ENCODE data around the gene COL15A1.

The COL15A1 gene

DNA sequence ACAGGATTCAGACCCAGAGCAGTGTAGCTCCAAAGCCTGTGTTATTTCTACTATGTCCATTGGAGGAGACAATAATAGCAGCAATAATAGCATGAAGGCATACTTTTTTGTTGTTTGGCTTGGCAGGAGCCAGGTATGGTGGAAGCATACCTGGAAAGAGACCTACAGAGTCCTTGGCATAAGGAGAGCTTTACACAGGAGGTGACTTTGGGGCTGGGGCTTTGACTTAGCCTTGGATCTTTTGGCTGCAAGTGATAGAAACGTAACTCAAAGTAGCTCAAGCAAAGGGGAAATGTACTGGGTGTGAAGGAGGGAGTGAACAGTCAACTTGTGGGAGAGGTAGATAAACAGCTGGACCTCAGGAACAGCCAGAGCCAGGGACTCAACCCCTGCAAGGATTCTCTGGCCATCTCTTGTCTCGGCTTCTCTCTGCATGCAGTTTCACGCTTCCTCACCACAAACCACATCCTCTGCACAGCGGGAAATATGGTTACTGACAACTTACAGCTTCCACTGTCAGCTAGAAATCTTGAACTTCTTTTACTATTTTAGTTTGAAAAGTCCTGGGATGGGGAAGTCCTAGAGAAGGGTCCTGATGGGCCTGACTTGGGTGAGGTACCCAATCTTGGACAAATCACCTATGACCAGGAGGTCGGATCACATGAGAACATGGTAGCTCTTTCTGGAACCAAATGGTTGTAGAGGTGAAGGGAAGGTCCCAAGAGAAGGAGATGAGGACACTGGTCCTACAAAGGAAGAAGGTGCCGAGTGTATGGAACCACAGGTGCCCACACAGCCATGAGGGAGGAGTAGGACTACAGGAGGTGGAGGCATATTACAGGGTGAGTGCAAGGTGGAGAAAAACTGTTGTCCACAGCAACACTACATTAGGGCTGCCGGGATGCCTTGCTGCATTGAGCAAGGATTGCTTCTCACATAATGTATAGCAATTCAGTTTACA is 114.2 kb downstream of the COL15A1 start:
- peak; percentile 98 for DNase-seq (ENCODE audit: low read depth)

DNA sequence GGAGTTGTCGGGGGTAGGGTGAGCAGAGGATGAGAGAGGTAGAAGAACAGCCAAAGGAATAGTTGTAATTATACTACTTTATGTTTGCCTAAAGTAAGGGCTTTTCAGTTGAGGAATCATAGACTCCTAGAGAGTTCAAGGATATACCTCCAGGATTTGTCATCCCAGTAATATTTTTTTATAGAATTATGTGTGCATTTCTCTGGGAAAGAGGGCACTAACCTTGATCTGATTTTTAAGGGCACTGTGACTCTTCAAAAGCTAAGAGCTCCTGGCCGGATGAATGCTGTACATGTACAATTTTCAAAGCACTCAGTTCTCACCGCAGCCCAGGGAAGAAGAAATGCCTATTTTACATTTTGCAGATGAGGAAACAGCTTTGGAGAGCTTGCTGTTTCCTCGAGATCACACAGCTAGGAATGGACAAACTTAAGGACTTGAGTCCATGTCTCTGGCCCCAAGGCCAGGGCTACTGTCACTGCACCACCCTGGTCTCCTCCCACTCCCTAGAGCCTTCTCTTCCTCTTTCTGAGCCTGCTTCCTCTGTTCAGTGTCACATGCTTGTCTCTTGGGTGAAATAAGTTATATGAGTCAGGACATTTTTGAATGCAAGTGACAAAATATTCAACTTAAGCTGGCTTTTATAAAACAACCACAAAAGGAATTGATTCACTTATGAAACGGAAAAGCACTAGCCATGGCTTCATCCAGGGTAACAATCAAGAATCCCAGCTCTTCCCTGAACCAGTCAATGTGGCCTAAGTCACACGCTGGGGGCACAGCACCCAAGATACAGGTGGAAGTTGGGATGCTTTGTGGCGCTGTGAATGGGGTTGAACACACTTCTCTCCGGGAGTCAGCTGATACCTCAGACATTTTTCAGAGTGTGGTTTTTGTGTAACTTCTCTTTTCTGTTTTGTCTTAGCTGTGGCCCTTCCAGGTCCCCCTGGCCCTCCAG is 115.5 kb downstream of the COL15A1 start:
- DNase-seq (ENCODE audit: low read depth) = peak; percentile 66

- no peak for DNase-seq (ENCODE audit: low read depth)
Observed at GRCh38 chr9:99060621-99061020, 116.9 kb downstream of the COL15A1 start.

GRCh38 chr9:99062549-99062948 is 118.8 kb downstream of the COL15A1 start:
- DNase-seq (ENCODE audit: low read depth) = no peak

DNA sequence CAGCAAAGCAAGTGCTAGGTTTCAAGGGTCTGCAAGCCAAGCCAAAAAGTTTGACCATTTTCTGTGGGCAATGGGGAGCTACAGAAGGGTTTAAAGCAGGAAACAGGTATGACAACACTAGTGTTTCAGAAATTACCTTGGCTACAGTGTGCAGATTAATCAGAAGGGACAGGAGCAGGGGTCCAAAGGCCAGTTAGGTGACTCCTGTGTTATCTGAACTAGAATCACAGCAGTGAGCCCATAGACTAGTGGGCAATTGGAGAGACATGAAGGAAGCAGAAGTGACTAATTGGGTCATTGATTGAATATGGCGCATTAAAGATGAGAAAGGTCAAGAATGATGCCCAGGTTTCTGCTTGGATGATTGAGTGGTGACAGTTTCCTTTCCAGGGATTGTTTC is 119.8 kb downstream of the COL15A1 start:
- no peak for DNase-seq (ENCODE audit: low read depth)

DNA sequence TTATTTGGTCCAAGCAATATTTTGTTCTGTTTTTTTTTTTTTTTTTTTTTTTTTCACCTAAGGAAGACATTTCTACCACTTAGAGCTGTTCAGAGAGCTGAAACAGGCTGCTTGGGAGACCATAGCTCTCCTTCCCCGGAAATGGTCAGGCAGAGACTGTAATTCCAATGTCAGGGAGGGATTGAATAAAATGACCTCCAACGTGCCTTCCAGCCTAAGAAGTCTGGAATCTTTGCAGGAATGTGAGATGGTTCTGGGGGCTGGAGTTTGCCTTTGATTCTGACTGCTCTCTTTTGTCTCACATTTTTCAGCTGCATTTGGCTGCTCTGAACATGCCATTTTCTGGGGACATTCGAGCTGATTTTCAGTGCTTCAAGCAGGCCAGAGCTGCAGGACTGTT is 122.9 kb downstream of the COL15A1 start:
- no peak for DNase-seq (ENCODE audit: low read depth)

DNA sequence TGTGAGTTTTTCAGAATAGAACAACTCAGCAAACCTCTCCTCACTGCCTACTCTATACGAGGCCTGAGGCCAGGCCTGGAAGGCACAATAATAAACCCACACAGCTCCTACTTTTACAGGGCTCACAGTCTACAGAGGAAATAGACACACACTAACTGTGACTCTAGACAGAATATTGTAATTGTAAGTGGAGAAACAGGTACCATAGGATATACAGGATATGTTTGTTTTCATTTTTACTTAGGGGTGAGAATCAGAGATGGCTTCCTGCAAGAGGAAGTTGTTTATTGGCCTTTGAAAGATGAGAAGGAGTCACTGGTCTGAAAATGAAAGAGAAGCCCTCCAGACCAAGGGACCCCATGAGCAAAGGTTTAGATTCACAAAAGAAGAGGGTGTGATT is 125.4 kb downstream of the COL15A1 start:
- no peak for DNase-seq (ENCODE audit: low read depth)

- no peak for DNase-seq (ENCODE audit: low read depth)
Observed at GRCh38 chr9:99069546-99069945, 125.8 kb downstream of the COL15A1 start.

DNA sequence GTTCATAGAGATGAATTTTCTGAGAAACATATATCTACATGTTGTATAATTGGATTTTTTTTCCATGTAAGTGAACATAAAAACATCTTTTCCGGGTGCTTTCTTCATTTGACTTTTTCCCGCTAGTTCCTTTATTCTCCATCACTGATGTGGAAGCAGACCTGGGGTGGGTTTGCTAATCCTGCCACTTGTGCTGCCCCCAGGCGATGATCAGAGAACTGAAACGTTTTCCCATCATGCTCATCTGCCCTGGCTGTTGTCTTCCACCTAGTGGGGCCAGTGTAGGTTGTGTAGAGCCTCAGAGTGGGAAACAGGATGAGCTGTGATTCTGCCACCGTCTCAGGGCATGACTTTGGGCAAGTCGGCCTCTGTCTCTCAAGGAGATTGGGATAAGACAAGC is 127.0 kb downstream of the COL15A1 start:
- no peak for DNase-seq (ENCODE audit: low read depth)

DNA sequence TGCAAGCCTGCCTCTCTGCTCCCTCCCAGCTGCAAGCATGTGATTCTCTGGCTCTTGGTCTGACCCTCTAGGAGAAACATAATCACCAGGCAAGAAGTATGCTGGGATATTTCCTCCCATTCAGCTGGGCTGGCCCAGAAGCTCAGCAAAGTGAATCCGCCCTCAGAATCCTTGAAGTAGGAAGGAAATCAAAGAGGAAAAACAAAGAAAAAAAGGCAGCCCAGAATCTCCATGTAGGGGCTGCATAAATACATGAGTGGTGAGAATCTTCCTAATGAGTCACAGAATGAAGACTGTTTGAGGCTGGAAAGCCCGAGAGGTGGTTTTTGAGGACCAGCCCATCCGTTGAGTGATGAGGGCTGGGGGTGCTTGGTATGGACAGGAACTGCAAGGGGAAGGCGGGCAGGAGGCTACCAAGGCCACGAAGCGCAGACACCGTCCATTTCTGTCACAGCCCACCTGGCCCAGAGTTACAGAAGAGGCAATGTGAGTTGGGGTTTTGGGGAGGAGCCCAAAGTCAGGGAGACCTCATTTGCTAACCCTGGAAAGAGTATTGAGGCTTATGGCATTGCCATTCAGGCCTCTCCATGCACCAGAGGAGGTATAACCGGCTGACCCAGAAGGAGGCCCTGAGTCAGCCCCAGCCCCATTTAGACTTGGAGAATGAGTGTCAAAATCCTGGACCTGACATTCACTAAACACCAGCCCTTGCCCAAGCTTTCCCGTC is 127.8 kb downstream of the COL15A1 start:
- DNase-seq (ENCODE audit: low read depth) = no peak

- no peak for DNase-seq (ENCODE audit: low read depth)
Observed at GRCh38 chr9:99072040-99072394, 128.3 kb downstream of the COL15A1 start.

GRCh38 chr9:99073347-99073746 is 129.6 kb downstream of the COL15A1 start:
- DNase-seq (ENCODE audit: low read depth) = no peak

GRCh38 chr9:99073985-99074901 is 130.5 kb downstream of the COL15A1 start:
- no peak for DNase-seq (ENCODE audit: low read depth)

DNA sequence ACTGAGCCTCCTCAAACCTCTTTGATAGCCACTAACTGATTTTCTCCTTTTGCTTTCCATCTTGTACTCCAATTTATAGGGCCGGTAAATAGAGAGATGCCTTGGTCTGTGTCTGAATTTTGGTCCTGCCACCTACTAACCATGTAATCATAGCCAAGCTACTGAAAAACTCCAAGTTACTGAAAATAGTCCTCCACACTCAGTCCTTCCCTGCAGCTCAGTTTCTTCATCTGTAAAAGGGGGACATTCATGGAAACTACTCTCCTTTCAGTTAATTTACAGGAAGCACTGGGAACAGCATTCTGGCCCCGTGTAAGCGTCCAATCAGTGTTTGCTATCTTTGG is 131.2 kb downstream of the COL15A1 start:
- DNase-seq (ENCODE audit: low read depth) = no peak

DNA sequence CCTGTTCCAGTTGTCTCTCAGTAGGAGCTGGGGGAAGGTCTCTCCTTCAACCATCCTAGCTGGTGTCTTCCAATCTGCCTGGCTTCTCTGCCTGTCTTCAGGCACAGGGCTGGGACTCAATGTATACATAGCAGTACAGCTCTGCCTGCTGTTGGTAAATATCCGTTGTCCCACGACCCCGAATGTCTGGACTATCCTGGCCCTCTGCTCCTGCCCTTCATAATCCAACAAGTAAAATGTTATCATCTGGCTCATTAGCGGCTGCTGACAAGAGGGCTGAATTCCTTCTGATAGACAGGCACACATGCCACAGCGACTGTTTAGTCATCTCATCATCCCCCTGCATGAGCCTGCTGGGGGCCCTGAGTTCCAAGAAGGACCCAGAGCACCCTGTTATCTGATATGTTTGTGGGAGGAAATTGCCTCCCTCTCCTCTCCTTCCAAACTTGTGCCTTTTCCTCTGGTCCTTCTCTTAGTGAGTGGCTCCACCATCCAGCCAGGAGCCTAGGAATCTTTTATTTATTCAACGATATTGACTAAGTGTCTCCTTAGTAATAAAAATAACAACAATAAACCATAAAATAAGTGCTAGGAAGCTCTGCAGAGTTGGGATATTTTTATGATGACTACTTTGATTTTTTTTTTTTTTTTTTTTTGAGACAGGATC is 131.7 kb downstream of the COL15A1 start:
- peak; percentile 79 for DNase-seq (ENCODE audit: low read depth)

DNA sequence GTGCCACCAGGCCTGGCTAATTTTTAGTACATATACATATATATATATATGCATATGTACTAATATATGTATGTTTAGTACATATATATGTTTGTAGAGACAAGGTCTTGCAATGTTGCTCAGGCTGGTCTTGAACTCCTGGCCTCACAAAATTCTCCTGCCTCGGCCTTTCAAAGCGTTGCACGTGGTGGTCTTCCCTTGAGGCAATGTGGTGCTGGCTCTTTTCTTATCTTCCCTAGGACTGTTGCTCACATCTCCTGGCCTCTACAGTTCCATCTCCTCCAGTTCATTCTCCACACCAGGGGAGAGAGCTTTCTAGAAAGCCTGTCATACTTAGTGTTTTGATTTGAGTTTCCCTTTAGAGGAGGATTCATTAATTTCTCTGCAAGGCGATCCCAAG is 132.3 kb downstream of the COL15A1 start:
- DNase-seq (ENCODE audit: low read depth) = no peak

GRCh38 chr9:99076483-99077171 is 132.9 kb downstream of the COL15A1 start:
- DNase-seq (ENCODE audit: low read depth) = peak; percentile 94

DNA sequence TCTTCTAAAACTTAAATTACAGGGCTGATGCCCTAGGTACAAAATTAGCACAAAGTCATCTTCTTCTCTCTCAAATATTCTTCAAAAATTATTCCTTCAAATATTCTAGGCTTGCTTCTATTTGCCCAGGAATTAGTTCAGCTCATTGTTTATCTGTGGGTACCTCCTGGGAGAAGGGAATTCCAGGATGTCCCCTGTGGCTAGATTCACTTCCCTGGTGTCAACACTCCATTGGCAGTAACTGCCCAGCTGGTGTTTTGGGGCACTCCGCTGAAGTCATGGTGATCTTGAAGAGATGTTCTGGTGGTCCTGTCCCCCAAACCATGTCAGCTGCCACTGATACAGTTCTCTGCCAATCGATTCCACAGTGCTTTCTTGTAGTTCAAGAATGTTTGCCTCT is 135.0 kb downstream of the COL15A1 start:
- DNase-seq (ENCODE audit: low read depth) = no peak

DNA sequence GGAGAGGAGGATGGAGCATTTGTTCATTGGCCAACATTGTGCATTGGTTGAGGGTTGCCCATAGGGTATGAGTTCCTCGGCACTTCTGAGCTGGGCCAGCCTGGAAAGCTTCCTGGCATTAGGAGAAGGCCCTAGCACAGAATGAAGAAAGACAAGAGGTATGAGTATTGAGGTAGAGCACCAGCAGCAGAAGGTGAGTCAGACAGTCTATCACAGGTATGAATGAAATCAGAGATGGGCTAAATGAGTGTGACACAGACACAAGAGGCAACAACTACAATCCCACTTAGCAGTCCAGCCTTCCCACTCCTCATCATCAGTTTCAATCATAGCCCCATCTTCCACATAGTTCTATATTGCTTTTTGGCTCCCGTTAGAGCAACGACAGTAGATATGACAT is 135.8 kb downstream of the COL15A1 start:
- no peak for DNase-seq (ENCODE audit: low read depth)

DNA sequence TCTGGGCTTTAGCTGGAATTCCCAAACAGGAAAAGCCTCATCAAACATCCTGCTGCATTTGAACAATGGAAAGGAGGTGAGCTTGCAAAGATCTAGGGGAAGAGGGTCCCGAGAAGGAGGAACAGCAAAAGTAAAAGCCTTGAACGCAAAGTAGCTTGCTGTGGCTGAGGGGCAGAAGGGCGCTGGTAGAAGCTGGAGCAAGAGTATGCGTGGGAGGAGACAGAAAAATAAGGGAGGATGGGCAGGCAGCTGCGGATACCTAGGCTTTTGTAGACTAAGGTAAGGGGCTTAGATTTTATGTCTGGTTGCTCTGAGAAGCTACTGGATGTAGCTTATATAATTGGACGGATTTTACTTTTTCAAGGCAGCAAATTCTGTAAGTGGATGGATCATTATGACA is 139.3 kb downstream of the COL15A1 start:
- DNase-seq (ENCODE audit: low read depth) = no peak

All from CMK (cell line).